ENCODE results near the gene TMEM161A. TPM values are rescaled to one million over a fixed set of nuclear protein-coding genes. Genes with fewer than 3 reads are reported as not detected.

TMEM161A gene
- total RNA-seq, 2 donors from 2014 or later: 13.7 to 22.1 TPM

- no peak overlapping the region for H3K4me3 ChIP-seq
- peaks cover 3% of the 10 kb centered on the region for H3K4me1 ChIP-seq
- TF ChIP-seq, protein P1, sequence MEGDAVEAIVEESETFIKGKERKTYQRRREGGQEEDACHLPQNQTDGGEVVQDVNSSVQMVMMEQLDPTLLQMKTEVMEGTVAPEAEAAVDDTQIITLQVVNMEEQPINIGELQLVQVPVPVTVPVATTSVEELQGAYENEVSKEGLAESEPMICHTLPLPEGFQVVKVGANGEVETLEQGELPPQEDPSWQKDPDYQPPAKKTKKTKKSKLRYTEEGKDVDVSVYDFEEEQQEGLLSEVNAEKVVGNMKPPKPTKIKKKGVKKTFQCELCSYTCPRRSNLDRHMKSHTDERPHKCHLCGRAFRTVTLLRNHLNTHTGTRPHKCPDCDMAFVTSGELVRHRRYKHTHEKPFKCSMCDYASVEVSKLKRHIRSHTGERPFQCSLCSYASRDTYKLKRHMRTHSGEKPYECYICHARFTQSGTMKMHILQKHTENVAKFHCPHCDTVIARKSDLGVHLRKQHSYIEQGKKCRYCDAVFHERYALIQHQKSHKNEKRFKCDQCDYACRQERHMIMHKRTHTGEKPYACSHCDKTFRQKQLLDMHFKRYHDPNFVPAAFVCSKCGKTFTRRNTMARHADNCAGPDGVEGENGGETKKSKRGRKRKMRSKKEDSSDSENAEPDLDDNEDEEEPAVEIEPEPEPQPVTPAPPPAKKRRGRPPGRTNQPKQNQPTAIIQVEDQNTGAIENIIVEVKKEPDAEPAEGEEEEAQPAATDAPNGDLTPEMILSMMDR (IDR thresholded peaks at IDR 0.05): no peak
- TF ChIP-seq POLR2A (IDR thresholded peaks at IDR 0.05): no peak
- DNase-seq (no peak), ATAC-seq (no peak)
- no peaks in the 10 kb centered on the region for H3K9me3 ChIP-seq
- no peak overlapping the region for H3K27ac ChIP-seq
- WGBS, 2 donors: 83 to 87% methylated on average over 12 to 17 of the region's 18 CpGs
- intact Hi-C loops (cut with DNase I): no loop called here
- H3K36me3 ChIP-seq (replicated peaks in 1 of 2; ENCODE audit: insufficient read depth in 1 of 2, low read depth in 2 of 2): peaks cover 0 to 2% of the 10 kb centered on the region in 2 donors
- H3K27me3 ChIP-seq: no peaks in the 10 kb centered on the region
Measured at GRCh38 chr19:19098703-19099632, 39.3 kb downstream of the TMEM161A start.

DNA sequence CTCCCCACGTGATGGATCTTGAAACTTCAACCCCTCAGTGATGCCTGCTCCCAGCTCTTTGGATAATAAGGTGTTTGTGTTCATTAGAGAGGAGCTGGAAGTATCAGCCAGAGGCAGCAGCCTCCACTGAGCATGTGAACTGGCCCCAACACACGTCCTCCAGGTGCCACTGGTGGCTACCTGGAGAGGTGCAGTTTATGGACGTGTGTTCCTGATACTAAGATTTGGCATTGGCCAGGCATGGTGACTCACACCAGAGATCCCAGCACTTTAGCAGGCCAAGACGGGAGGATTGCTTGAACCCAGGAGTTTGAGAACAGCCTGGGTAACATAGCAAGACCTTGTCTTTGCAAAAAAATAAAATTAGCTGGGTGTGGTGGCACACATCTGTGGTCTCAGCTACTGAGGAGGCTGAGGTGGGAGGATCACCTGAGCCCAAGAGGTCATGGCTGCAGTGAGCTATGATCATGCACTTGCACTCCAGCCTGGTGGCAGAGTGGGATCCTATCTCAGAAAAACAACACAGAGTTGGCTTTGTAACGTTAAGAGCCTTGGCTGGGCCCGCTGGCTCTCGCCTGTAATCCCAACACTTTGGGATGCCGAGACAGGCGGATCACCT is 40.1 kb downstream of the TMEM161A start:
- Histone ChIP-seq H3K9me3 (no peaks in the 10 kb centered on the region), H3K27ac (no peak overlapping the region), H3K4me1 (peaks cover 3% of the 10 kb centered on the region), H3K36me3 (replicated peaks in 1 of 2; ENCODE audit: insufficient read depth in 1 of 2, low read depth in 2 of 2) (peaks cover 0 to 2% of the 10 kb centered on the region in 2 donors), H3K4me3 (no peak overlapping the region), H3K27me3 (no peaks in the 10 kb centered on the region)
- WGBS, 2 donors: 58 to 76% methylated on average over 2 to 9 of the region's 9 CpGs
- TF ChIP-seq, protein P1 (IDR thresholded peaks at IDR 0.05): no peak
- TF ChIP-seq POLR2A (IDR thresholded peaks at IDR 0.05): no peak
- no peak for DNase-seq
- intact Hi-C loops (cut with DNase I): no loop called here
- no peak for ATAC-seq

GRCh38 chr19:19096641-19097627 is 41.3 kb downstream of the TMEM161A start:
- peaks cover 0 to 2% of the 10 kb centered on the region in 2 donors for H3K36me3 ChIP-seq (replicated peaks in 1 of 2; ENCODE audit: insufficient read depth in 1 of 2, low read depth in 2 of 2)
- DNase-seq: no peak
- 91 to 94% methylated on average over 24 of the region's 24 CpGs for WGBS, 2 donors
- TF ChIP-seq POLR2A (IDR thresholded peaks at IDR 0.05): no peak
- TF ChIP-seq, protein P1 (IDR thresholded peaks at IDR 0.05): no peak
- H3K9me3 ChIP-seq: no peaks in the 10 kb centered on the region
- H3K27me3 ChIP-seq: no peaks in the 10 kb centered on the region
- no peak overlapping the region for H3K4me3 ChIP-seq
- ATAC-seq: no peak
- H3K27ac ChIP-seq: no peak overlapping the region
- intact Hi-C loops (cut with DNase I): no loop called here
- peaks cover 3% of the 10 kb centered on the region for H3K4me1 ChIP-seq

GRCh38 chr19:19095691-19096090 is 42.6 kb downstream of the TMEM161A start:
- Histone ChIP-seq H3K27me3 (no peaks in the 10 kb centered on the region), H3K4me1 (peaks cover 3% of the 10 kb centered on the region), H3K27ac (no peak overlapping the region), H3K4me3 (no peak overlapping the region), H3K36me3 (replicated peaks in 1 of 2; ENCODE audit: insufficient read depth in 1 of 2, low read depth in 2 of 2) (peaks cover 0 to 2% of the 10 kb centered on the region in 2 donors), H3K9me3 (no peaks in the 10 kb centered on the region)
- no peak for TF ChIP-seq POLR2A (IDR thresholded peaks at IDR 0.05)
- TF ChIP-seq, protein P1 (IDR thresholded peaks at IDR 0.05): no peak
- ATAC-seq: no peak
- 45 to 57% methylated on average over 8 to 11 of the region's 11 CpGs for WGBS, 2 donors
- intact Hi-C loops (cut with DNase I): no loop called here
- no peak for DNase-seq
